HG02943 (cell line): ENCODE data around the gene AADACL2.

Experiments used
- ATAC-seq: cut with Tn5 transposase; IDR thresholded peaks from one replicate; pipeline ENCODE4 v1.9.1; 2021; ENCODE audit warnings: mild to moderate bottlenecking, low read depth, moderate library complexity; ENCODE audit not compliant: unreplicated experiment

Gene AADACL2

GRCh38 chr3:151733613-151734012 lies at the start of gene AADACL2:
Gene AADACL2, plus strand, starts transcription at chr3:151733927. Its CDS starts 109 bp downstream, at chr3:151734036.
- ATAC-seq: no peak

GRCh38 chr3:151684094-151684493 lies 49.6 kb upstream of the AADACL2 start:
- no peak for ATAC-seq

GRCh38 chr3:151686257-151686656 lies 47.5 kb upstream of the AADACL2 start:
- no peak for ATAC-seq

- ATAC-seq: no peak
These were observed 46.7 kb upstream of the AADACL2 start for GRCh38 chr3:151687076-151687475.

GRCh38 chr3:151688571-151688970 lies 45.2 kb upstream of the AADACL2 start:
- no peak for ATAC-seq

GRCh38 chr3:151690645-151691044 lies 43.1 kb upstream of the AADACL2 start:
- ATAC-seq: no peak

GRCh38 chr3:151697496-151697895 lies 36.2 kb upstream of the AADACL2 start:
- no peak for ATAC-seq

- no peak for ATAC-seq
These were observed 26.5 kb upstream of the AADACL2 start for GRCh38 chr3:151707216-151707615.

GRCh38 chr3:151708868-151709267 lies 24.9 kb upstream of the AADACL2 start:
- ATAC-seq: no peak

GRCh38 chr3:151709847-151710246 lies 23.9 kb upstream of the AADACL2 start:
- no peak for ATAC-seq

- no peak for ATAC-seq
These were observed 12.4 kb upstream of the AADACL2 start for GRCh38 chr3:151721294-151721693.

GRCh38 chr3:151722856-151723255 lies 10.9 kb upstream of the AADACL2 start:
- ATAC-seq: no peak

- no peak for ATAC-seq
These were observed 8.9 kb upstream of the AADACL2 start for GRCh38 chr3:151724576-151725562.

- no peak for ATAC-seq
These were observed 7.7 kb upstream of the AADACL2 start for GRCh38 chr3:151726016-151726415.

GRCh38 chr3:151732861-151733260 lies 866 bp upstream of the AADACL2 start:
- ATAC-seq: no peak

- no peak for ATAC-seq
These were observed 6.9 kb downstream of the AADACL2 start for GRCh38 chr3:151740581-151740980.

- no peak for ATAC-seq
These were observed 10.1 kb downstream of the AADACL2 start for GRCh38 chr3:151743855-151744254.

GRCh38 chr3:151750181-151750580 lies 16.5 kb downstream of the AADACL2 start:
- ATAC-seq: no peak

- no peak for ATAC-seq
These were observed 17.0 kb downstream of the AADACL2 start for GRCh38 chr3:151750678-151751077.

- ATAC-seq: no peak
These were observed 17.4 kb downstream of the AADACL2 start for GRCh38 chr3:151751161-151751560.

- ATAC-seq: no peak
These were observed 20.1 kb downstream of the AADACL2 start for GRCh38 chr3:151753846-151754245.

GRCh38 chr3:151761581-151761980 lies 27.9 kb downstream of the AADACL2 start:
- no peak for ATAC-seq
